Right lobe of liver (tissue), 4 donors: ENCODE measurements around the gene EPHB3.

Experiments used
- POLR2A ChIP-seq: fragments of 450-650 bp; IDR thresholded peaks from one replicate; pipeline ENCODE4 v1.6.1; 2017; ENCODE audit warnings: antibody characterized with exemption, mild to moderate bottlenecking
- TF ChIP-seq, protein P1 (sequence below), 4 donors: fragments of 200-600 bp in 3 of 4; fragments of 450-650 bp in 1 of 4; IDR thresholded peaks; one replicate each; pipeline versions ENCODE4 v1.5.1 to v1.8.0; 2016 to 2022; ENCODE audit warnings: antibody characterized with exemption in 4 of 4, mild to moderate bottlenecking in 2 of 4
- donor health status: DM: no; HTN: no; CAD: no.
- donor health status: DM: no; HTN: no; CAD: no.
- donor health status: DM: no; HTN: yes; CAD: no.

- TF ChIP-seq, protein P1, sequence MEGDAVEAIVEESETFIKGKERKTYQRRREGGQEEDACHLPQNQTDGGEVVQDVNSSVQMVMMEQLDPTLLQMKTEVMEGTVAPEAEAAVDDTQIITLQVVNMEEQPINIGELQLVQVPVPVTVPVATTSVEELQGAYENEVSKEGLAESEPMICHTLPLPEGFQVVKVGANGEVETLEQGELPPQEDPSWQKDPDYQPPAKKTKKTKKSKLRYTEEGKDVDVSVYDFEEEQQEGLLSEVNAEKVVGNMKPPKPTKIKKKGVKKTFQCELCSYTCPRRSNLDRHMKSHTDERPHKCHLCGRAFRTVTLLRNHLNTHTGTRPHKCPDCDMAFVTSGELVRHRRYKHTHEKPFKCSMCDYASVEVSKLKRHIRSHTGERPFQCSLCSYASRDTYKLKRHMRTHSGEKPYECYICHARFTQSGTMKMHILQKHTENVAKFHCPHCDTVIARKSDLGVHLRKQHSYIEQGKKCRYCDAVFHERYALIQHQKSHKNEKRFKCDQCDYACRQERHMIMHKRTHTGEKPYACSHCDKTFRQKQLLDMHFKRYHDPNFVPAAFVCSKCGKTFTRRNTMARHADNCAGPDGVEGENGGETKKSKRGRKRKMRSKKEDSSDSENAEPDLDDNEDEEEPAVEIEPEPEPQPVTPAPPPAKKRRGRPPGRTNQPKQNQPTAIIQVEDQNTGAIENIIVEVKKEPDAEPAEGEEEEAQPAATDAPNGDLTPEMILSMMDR (IDR thresholded peaks at IDR 0.05), result no peak
- no peak for TF ChIP-seq POLR2A
Observed at GRCh38 chr3:184568924-184569829, 7.6 kb downstream of the EPHB3 start.
